GM12864 (cell line): ENCODE results near the gene PIP4K2C.
"Not testable (repeated sequence)": the region's sequence is repeated elsewhere in the genome, so short reads cannot be mapped to it uniquely, and the experiment has no call there.

Source experiments
- DNase-seq: peaks from one replicate; pipeline ENCODE4 v3.0.0-alpha.2; 2011; ENCODE audit warnings: low read depth
- H3K4me3 ChIP-seq: 2 replicates; pipeline ENCODE4 v1.5.1; 2011; ENCODE audit warnings: mild to moderate bottlenecking, low read depth, low read length, control low read depth
- CTCF ChIP-seq: IDR thresholded peaks from 2 replicates; pipeline ENCODE4 v1.5.1; 2011; ENCODE audit warnings: low read depth, mild to moderate bottlenecking, moderate library complexity, low read length, control low read depth, inconsistent platforms; ENCODE audit errors: missing control alignments

The PIP4K2C gene

GRCh38 chr12:57552306-57552651, 38.7 kb upstream of the PIP4K2C start:
- no peak for TF ChIP-seq CTCF
- no peak overlapping the region for H3K4me3 ChIP-seq
- DNase-seq, result no peak

- no peak for TF ChIP-seq CTCF
- H3K4me3 ChIP-seq, result no peak overlapping the region
- no peak for DNase-seq
Measured at GRCh38 chr12:57552835-57553313, 38.1 kb upstream of the PIP4K2C start.

- no peak for TF ChIP-seq CTCF
- H3K4me3 ChIP-seq, result no peak overlapping the region
- DNase-seq, result no peak
Measured at GRCh38 chr12:57553343-57554202, 37.4 kb upstream of the PIP4K2C start.

DNA sequence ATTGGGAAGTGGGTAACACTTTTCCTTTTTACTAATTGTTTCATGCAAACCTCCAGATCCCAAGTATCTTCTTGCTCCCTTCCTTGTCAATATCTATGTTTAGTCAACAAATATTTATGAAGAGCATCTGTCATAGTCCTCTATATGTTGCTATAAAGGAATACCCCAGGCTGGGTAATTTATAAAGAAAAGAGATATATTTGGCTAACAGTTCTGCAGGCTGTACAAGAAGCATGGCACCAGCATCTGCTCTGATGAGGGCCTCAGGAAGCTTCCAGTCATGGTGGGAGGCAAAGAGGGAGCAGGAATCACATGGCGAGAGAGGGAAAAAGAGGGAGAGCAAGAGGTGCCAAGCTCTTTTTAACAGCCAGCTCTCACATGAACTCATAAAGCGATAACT, 36.5 kb upstream of the PIP4K2C start:
- no peak overlapping the region for H3K4me3 ChIP-seq
- TF ChIP-seq CTCF, result no peak
- DNase-seq, result no peak

GRCh38 chr12:57554897-57555296, 36.1 kb upstream of the PIP4K2C start:
- no peak overlapping the region for H3K4me3 ChIP-seq
- TF ChIP-seq CTCF, result no peak
- DNase-seq, result no peak

GRCh38 chr12:57558864-57559263, 32.1 kb upstream of the PIP4K2C start:
- no peak for DNase-seq
- no peak for TF ChIP-seq CTCF
- no peak overlapping the region for H3K4me3 ChIP-seq

GRCh38 chr12:57560516-57560915, 30.5 kb upstream of the PIP4K2C start:
- H3K4me3 ChIP-seq, result no peak overlapping the region
- no peak for TF ChIP-seq CTCF
- DNase-seq, result no peak

DNA sequence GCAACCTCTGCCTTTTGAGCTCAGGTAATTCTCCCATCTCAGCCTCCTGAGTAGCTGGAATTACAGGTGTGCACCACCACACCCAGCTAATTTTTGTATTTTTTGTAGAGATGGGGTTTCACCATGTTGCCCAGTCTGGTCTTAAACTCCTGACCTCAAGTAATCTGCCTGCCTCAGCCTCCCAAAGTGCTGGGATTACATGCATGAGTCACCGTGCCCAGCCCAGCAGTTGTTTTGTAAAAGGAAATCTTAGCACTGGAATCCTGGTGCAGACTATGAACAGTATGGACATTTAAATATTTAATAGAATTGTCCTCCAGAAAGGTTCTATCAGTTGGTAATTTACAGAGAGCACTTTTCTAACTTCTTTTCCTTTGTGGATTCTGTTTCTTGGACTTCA, 29.9 kb upstream of the PIP4K2C start:
- not testable (repeated sequence) for H3K4me3 ChIP-seq, DNase-seq
